Spleen (tissue), 11 donors: ENCODE data around the gene ZNF808. TPM values are rescaled to one million over a fixed set of nuclear protein-coding genes. Genes with fewer than 3 reads are reported as not detected.
"Not testable (repeated sequence)": the region's sequence is repeated elsewhere in the genome, so short reads cannot be mapped to it uniquely, and the experiment has no call there.

Experiments
- DNase-seq: peaks from one replicate; pipeline ENCODE4 v3.0.0-alpha.2; 2020
- H3K27ac ChIP-seq, 8 donors: fragments of 200-600 bp; sonication (generic) in 7 of 8; 1 replicate in 4 of 8; 2 replicates in 4 of 8; pipeline versions ENCODE4 v1.5.0 to v1.8.0; 2016 to 2021; ENCODE audit warnings: inconsistent platforms in 4 of 8, mild to moderate bottlenecking in 4 of 8, moderate library complexity in 1 of 8
- H3K27me3 ChIP-seq, 7 donors: fragments of 200-600 bp; sonication (generic) in 6 of 7; replicated peaks in 1 of 7; 1 replicate in 4 of 7; 2 replicates in 3 of 7; pipeline versions ENCODE4 v1.5.0 to v1.8.0; 2016 to 2021; ENCODE audit warnings: inconsistent platforms in 3 of 7, mild to moderate bottlenecking in 1 of 7
- H3K36me3 ChIP-seq, 6 donors: fragments of 200-600 bp; sonication (generic) in 5 of 6; 1 replicate in 4 of 6; 2 replicates in 2 of 6; pipeline versions ENCODE4 v1.5.0 to v1.8.0; 2016 to 2021; ENCODE audit warnings: inconsistent platforms in 2 of 6
- H3K4me1 ChIP-seq, 6 donors: fragments of 200-600 bp; sonication (generic) in 5 of 6; 1 replicate in 3 of 6; 2 replicates in 3 of 6; pipeline versions ENCODE4 v1.5.0 to v1.8.0; 2016 to 2021; ENCODE audit warnings: inconsistent platforms in 3 of 6
- H3K4me3 ChIP-seq, 8 donors: fragments of 200-600 bp; sonication (generic) in 7 of 8; 1 replicate in 4 of 8; 2 replicates in 4 of 8; pipeline versions ENCODE4 v1.5.0 to v1.8.0; 2016 to 2021; ENCODE audit warnings: inconsistent platforms in 4 of 8, mild to moderate bottlenecking in 4 of 8, moderate library complexity in 2 of 8
- H3K9me3 ChIP-seq, 8 donors: fragments of 200-600 bp; sonication (generic) in 7 of 8; 1 replicate in 4 of 8; 2 replicates in 4 of 8; pipeline versions ENCODE4 v1.5.0 to v1.8.0; 2016 to 2021; ENCODE audit warnings: inconsistent platforms in 4 of 8
- POLR2A ChIP-seq, 3 donors: fragments of 450-650 bp; IDR thresholded peaks; one replicate each; pipeline ENCODE4 v1.5.1; 2017; ENCODE audit warnings: antibody characterized with exemption in 3 of 3, mild to moderate bottlenecking in 1 of 3
- POLR2AphosphoS5 ChIP-seq, 3 donors: sonication (generic); formaldehyde crosslinking; IDR thresholded peaks; one replicate each; pipeline ENCODE4 v1.5.1; 2017; ENCODE audit warnings: antibody characterized with exemption in 3 of 3
- WGBS, 5 donors: extraction: QIAGEN DNeasy Blood & Tissue Kit in 3 of 5; methylation state at CpG; one replicate each; pipeline versions ENCODE4 v1.1.5 to v1.1.7; 2013 to 2018; 5-methylcytosine and 5-hydroxymethylcytosine counted together
- intact Hi-C: fragments of 100-400 bp; cut with DNase I; formaldehyde crosslinking; loops from one replicate; pipeline ENCODE4 v1.15.0; 2023; ENCODE audit warnings: low total_unique reads
- polyA plus RNA-seq, 3 donors: library from polyadenylated mRNA; stranded (reverse); fragments of 200-250 nt; gene quantifications; one replicate each; pipeline ENCODE4 v1.2.1, GENCODE V29; 2013
- total RNA-seq, 7 donors: library from RNA; depleted of rRNA in 3 of 7; stranded (reverse); fragments of >200 nt in 3 of 7; fragmentation: NEBNext Ultra II Directional in 4 of 7; extraction: Animal tissue kit (Norgen Biotek cat#: 25700) in 4 of 7; gene quantifications; one replicate each; pipeline versions ENCODE4 v1.1.0 to v1.2.1, GENCODE V29; 2016 to 2021
- TF ChIP-seq, protein P1 (sequence below), 11 experiments: fragments of 200-600 bp in 7 of 11; fragments of 450-650 bp in 4 of 11; sonication (generic) in 4 of 11; IDR thresholded peaks in 8 of 11; conservative IDR thresholded peaks in 3 of 11; 1 replicate in 7 of 11; 2 replicates in 4 of 11; pipeline versions ENCODE4 v1.4.0 to v1.8.0; 2016 to 2021; ENCODE audit warnings: antibody characterized with exemption in 11 of 11, inconsistent platforms in 4 of 11, mild to moderate bottlenecking in 1 of 11
- donor health status: healthy with polysubstance abuse.
- donor health status: DM: no; HTN: no; CAD: no; lungs with moderate emphysema.
- donor health status: DM: no; HTN: no; CAD: no.
- donor health status: Bipolar disorder and iron deficiency.
- donor health status: healthy.
- donor health status: DM: no; HTN: no; CAD: no.
- donor health status: DM: yes; HTN: yes; CAD: no.

Gene ZNF808
- total and polyA plus RNA-seq, 10 donors, result 1.6 to 36.3 (median 27.9) TPM

DNA sequence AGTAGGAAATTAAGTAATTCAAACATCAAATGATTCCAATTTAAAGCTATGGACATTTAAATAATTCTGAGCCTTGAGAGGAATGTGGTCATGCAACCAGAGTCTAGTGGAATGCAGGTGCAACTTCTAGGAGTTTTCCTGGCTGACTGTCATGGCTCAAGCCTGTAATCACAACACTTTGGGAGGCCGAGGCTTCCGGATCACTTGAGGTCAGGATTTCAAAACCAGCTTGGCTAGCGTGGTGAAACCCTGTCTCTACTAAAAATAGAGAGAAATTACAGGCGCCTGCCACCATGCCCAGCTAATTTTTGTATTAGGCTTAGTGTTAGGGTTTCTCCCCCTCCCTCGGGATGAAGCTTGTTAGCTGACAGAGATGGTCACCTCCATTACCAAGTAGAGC lies 6.4 kb downstream of the ZNF808 start:
- intact Hi-C loops, result no loop called here
- 58 to 85% (median 81%) methylated on average over 5 of the region's 5 CpGs for WGBS, 5 donors
- H3K4me3 ChIP-seq, result no peak overlapping the region
- H3K9me3 ChIP-seq, result peaks cover 0 to 17% (median 0%) of the 10 kb centered on the region in 8 donors
- H3K27ac ChIP-seq, result no peak overlapping the region
- TF ChIP-seq POLR2A (IDR thresholded peaks at IDR 0.05) (no peak), POLR2AphosphoS5 (IDR thresholded peaks at IDR 0.05) (no peak)
- TF ChIP-seq, protein P1, sequence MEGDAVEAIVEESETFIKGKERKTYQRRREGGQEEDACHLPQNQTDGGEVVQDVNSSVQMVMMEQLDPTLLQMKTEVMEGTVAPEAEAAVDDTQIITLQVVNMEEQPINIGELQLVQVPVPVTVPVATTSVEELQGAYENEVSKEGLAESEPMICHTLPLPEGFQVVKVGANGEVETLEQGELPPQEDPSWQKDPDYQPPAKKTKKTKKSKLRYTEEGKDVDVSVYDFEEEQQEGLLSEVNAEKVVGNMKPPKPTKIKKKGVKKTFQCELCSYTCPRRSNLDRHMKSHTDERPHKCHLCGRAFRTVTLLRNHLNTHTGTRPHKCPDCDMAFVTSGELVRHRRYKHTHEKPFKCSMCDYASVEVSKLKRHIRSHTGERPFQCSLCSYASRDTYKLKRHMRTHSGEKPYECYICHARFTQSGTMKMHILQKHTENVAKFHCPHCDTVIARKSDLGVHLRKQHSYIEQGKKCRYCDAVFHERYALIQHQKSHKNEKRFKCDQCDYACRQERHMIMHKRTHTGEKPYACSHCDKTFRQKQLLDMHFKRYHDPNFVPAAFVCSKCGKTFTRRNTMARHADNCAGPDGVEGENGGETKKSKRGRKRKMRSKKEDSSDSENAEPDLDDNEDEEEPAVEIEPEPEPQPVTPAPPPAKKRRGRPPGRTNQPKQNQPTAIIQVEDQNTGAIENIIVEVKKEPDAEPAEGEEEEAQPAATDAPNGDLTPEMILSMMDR (IDR thresholded peaks at IDR 0.05 in 8 of 11, conservative IDR thresholded peaks at IDR 0.05 in 3 of 11), result no peak
- peaks cover 0 to 53% (median 32%) of the 10 kb centered on the region in 6 donors for H3K4me1 ChIP-seq
- DNase-seq, result no peak
- H3K36me3 ChIP-seq, result peaks cover 0 to 22% (median 6%) of the 10 kb centered on the region in 6 donors
- H3K27me3 ChIP-seq, result no peaks in the 10 kb centered on the region

DNA sequence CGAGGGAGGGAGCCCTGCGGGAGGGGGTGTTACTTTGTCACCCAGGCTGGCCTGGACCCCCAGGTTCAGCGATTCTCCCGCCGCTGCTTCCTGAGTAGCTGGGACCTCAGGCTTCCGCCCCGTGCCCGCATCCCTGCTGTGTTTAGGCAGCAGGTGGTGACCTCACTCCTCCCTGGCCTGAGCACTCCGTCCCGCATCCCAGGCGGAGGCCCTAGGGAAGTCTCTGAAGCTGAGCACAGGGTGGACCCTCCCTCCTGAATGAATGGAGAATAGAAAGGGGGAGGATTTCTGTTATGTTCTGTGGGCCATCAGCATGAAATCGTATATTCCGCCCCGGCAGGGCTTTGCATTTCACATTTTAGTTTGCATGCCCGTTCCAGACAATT lies 7.9 kb downstream of the ZNF808 start:
- Histone ChIP-seq H3K27ac (peak overlapping the region; percentile 19 to 90 (median 86)), H3K4me3 (peak overlapping the region; percentile 45 to 79 (median 58)), H3K36me3 (peaks cover 0 to 31% (median 8%) of the 10 kb centered on the region in 6 donors), H3K9me3 (peaks cover 0 to 31% (median 9%) of the 10 kb centered on the region in 8 donors), H3K4me1 (peaks cover 0 to 41% (median 27%) of the 10 kb centered on the region in 6 donors)
- H3K27me3 ChIP-seq, intact Hi-C loops: not testable (repeated sequence)
- WGBS, 5 donors, result 1 to 8% (median 5%) methylated on average over 15 of the region's 15 CpGs
- peak; percentile 83 for DNase-seq

DNA sequence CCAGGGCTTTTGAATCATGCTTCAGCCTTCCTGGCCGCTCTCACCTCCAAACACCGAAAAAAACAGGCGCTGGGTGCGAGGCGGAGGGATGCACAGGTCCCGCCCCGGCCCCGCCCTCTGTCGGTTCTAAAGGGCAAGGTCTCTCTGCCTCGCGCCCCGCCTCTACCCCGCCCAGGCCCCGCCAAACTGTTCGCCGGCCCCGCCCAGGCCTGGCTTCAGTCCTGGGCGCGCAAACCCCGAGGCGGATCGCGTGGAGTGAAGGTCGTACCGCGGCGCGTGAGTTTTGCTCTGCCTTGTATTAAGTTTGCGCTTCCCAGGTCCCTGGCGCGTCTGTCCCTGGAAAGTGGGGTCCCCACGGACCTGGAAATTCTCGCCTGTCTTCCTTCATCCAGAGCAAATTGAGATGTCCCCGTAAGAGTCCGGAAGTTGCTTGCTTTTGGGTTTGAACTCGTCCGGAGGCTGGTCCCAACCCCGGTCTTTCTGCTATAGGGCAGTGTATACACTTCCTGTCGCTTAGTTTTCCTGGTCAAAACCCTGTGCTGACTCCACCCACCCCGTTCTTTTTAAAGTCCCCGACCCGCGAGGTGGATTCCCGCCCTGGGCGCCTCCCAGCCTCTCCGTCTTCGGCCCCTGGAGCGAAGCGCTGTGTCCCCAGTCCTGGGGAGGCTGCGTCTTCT lies 8.4 kb downstream of the ZNF808 start:
- 1 to 8% (median 2%) methylated on average over 28 to 50 of the region's 50 CpGs for WGBS, 5 donors
- Histone ChIP-seq H3K27me3 (no peaks in the 10 kb centered on the region), H3K36me3 (peaks cover 0 to 36% (median 8%) of the 10 kb centered on the region in 6 donors), H3K27ac (peak overlapping the region; percentile 73 to 90 (median 86)), H3K9me3 (peaks cover 0 to 37% (median 14%) of the 10 kb centered on the region in 8 donors), H3K4me3 (peak overlapping the region; percentile 45 to 79 (median 58)), H3K4me1 (peaks cover 0 to 39% (median 25%) of the 10 kb centered on the region in 6 donors)
- intact Hi-C loops, result no loop called here
- peak; percentile 98 for DNase-seq
- TF ChIP-seq POLR2AphosphoS5 (IDR thresholded peaks at IDR 0.05) (peak; percentile 75 to 83 (median 80)), POLR2A (IDR thresholded peaks at IDR 0.05) (peak in 1 of 3 donors; percentile 33)
- TF ChIP-seq, protein P1 (IDR thresholded peaks at IDR 0.05 in 8 of 11, conservative IDR thresholded peaks at IDR 0.05 in 3 of 11), result peak in 9 of 11 experiments; percentile 4 to 70 (median 54)

DNA sequence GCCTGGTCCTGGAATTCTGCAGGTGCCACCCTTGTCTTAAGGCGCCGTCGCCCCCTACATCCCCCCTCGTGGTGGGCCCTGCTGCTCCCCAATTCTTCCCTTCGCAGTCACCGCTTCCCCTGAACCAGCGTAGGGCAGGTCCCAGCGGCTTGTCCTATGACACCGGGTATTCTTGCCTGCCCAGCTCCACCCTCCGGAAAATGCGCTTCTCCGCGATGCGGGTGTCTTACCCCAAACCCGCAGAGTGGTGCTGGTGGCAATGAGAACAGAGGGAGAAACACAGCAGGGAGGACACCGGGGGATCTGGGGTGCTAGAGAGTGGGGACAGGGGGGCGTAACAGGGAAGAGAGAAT lies 9.0 kb downstream of the ZNF808 start:
- TF ChIP-seq, protein P1 (IDR thresholded peaks at IDR 0.05 in 8 of 11, conservative IDR thresholded peaks at IDR 0.05 in 3 of 11), result no peak
- no peak for TF ChIP-seq POLR2AphosphoS5 (IDR thresholded peaks at IDR 0.05)
- no peak for TF ChIP-seq POLR2A (IDR thresholded peaks at IDR 0.05)
- intact Hi-C loops, result no loop called here

DNA sequence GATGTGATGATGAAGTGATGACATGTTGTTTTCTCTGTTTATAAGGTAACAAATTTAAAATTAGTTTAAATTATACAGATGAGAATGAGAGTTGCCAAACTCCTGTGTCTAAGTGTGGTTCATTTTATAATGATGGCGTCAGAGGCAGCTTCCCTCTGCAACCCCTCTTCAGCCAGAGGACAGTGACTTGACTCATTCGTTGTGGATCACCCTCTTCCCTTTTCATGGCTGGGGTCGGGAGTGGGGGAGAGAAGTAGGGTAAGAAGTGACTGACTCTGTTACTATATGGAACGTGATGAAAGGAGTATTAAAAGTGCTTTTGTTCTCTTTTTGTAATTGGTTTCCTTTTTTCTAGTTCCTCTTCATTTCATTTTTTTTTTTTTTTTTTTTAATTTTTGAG lies 11.3 kb downstream of the ZNF808 start:
- Histone ChIP-seq H3K36me3 (peaks cover 0 to 53% (median 13%) of the 10 kb centered on the region in 6 donors), H3K9me3 (peaks cover 0 to 66% (median 24%) of the 10 kb centered on the region in 8 donors), H3K4me1 (peaks cover 0 to 45% (median 28%) of the 10 kb centered on the region in 6 donors)
- H3K4me3 ChIP-seq, H3K27ac ChIP-seq, DNase-seq, intact Hi-C loops, H3K27me3 ChIP-seq: not testable (repeated sequence)
- WGBS, 5 donors, result 32 to 71% (median 45%) methylated on average over 4 of the region's 4 CpGs

More for the DNA sequence above, 9.0 kb downstream of the ZNF808 start:
- Histone ChIP-seq H3K27me3 (no peaks in the 10 kb centered on the region), H3K27ac (peak overlapping the region; percentile 73 to 90 (median 86)), H3K4me3 (peak overlapping the region; percentile 45 to 79 (median 58)), H3K9me3 (peaks cover 0 to 42% (median 19%) of the 10 kb centered on the region in 8 donors), H3K4me1 (peaks cover 0 to 39% (median 25%) of the 10 kb centered on the region in 6 donors), H3K36me3 (peaks cover 0 to 41% (median 8%) of the 10 kb centered on the region in 6 donors)
- WGBS, 5 donors, result 4 to 8% (median 6%) methylated on average over 16 to 17 of the region's 17 CpGs
- peak; percentile 80 for DNase-seq

DNA sequence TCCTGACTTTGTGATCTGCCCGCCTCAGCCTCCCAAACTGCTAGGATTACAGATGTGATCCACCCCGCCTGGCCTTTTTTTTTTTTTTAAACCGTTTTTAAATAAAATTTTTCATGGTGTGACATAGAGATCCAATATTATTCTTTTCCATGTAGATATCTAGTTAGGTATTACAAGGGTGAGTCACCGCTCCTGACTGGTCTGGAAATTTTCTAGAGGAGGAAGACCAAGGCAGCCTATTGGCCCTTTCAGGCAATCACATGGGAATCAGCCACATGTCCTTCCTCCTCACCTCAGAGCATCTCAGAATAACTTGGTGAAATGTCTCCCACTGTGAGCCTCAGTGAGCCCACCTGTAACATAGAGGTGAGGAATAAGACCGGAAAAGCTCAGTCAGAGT lies 13.7 kb downstream of the ZNF808 start:
- DNase-seq, H3K27me3 ChIP-seq, H3K27ac ChIP-seq, H3K4me3 ChIP-seq, intact Hi-C loops: not testable (repeated sequence)
- peaks cover 0 to 23% (median 14%) of the 10 kb centered on the region in 6 donors for H3K4me1 ChIP-seq
- 94 to 97% (median 97%) methylated on average over 5 of the region's 5 CpGs for WGBS, 5 donors
- H3K36me3 ChIP-seq, result peaks cover 6 to 68% (median 36%) of the 10 kb centered on the region in 6 donors
- peaks cover 0 to 89% (median 47%) of the 10 kb centered on the region in 8 donors for H3K9me3 ChIP-seq
